K562 (cell line): Measurements from ENCODE around the gene PNRC2. TPM values are rescaled to one million over a fixed set of nuclear protein-coding genes. Genes with fewer than 3 reads are reported as not detected.
A peak's percentile ranks its signal among the peaks of the same experiment; 100 is the strongest.

Source experiments
- KLF6 ChIP-seq: fragments of 250-450 bp; sonication (Bioruptor Pico); IDR thresholded peaks from 2 replicates; pipeline ENCODE4 v1.4.0; 2020; ENCODE audit warnings: mild to moderate bottlenecking, moderate library complexity, borderline replicate concordance
- NFIX ChIP-seq: fragments of 250-450 bp; sonication (Bioruptor Pico); IDR thresholded peaks from 2 replicates; pipeline ENCODE4 v1.4.0; 2020; ENCODE audit warnings: low read depth, mild to moderate bottlenecking, moderate library complexity
- SAP30 ChIP-seq: fragments of 200-600 bp; sonication (generic); IDR thresholded peaks from 2 replicates; pipeline ENCODE4 v1.6.1; 2012; ENCODE audit warnings: borderline replicate concordance, low read depth, mild to moderate bottlenecking, moderate library complexity, low read length, control low read depth, inconsistent platforms; ENCODE audit not compliant: insufficient read depth, poor library complexity, severe bottlenecking
- ZKSCAN8 ChIP-seq: fragments of 200-800 bp; sonication (Bioruptor generic); IDR thresholded peaks from 2 replicates; pipeline ENCODE4 v1.6.1; 2016; ENCODE audit warnings: missing genetic modification characterization, missing compliant biosample characterization
- ZNF263 ChIP-seq: sonication (generic); formaldehyde crosslinking; IDR thresholded peaks from 2 replicates; pipeline ENCODE4 v1.8.0; 2022; ENCODE audit warnings: mild to moderate bottlenecking, missing genetic modification reagents, borderline replicate concordance
- ZSCAN29 ChIP-seq: fragments of 450-650 bp; IDR thresholded peaks from 2 replicates; pipeline ENCODE4 v1.6.1; 2017
- polyA plus RNA-seq, 8 experiments: library from polyadenylated mRNA; depleted of rRNA in 4 of 8; stranded (reverse) in 5 of 8; unstranded in 3 of 8; fragments of >200 nt; fragmentation: Nextera tagmentation in 2 of 8; fragmentation: Illumina TruSeq in 1 of 8; extraction: Ambion mirVana in 2 of 8; extraction: Trizol in 1 of 8; gene quantifications; 2 replicates each; pipeline versions ENCODE4 v1.2.1 to v1.2.3, GENCODE V29; 2011 to 2014; ENCODE audit warnings: inconsistent platforms in 1 of 8, missing spikeins in 1 of 8
- total RNA-seq, 7 experiments: library from RNA; depleted of rRNA in 6 of 7; stranded (reverse); fragments of >200 nt in 6 of 7; fragmentation: Illumina TruSeq in 2 of 7; extraction: Trizol in 2 of 7; gene quantifications; 2 replicates each; pipeline versions ENCODE4 v1.2.1 to v1.2.3, GENCODE V29; 2011 to 2021; ENCODE audit warnings: low replicate concordance in 1 of 7
- TF ChIP-seq, protein P1 (sequence below): fragments of 250-450 bp; sonication (Bioruptor Pico); IDR thresholded peaks from 2 replicates; pipeline ENCODE4 v1.8.0; 2021; ENCODE audit warnings: moderate library complexity, mild to moderate bottlenecking, inconsistent platforms
- TF ChIP-seq, protein P2 (sequence below): IDR thresholded peaks from 3 replicates; pipeline ENCODE4 v1.6.1; 2011; ENCODE audit warnings: borderline replicate concordance, mild to moderate bottlenecking, moderate library complexity; ENCODE audit not compliant: insufficient read length; ENCODE audit errors: extremely low read depth
- TF ChIP-seq, protein P3 (sequence below): fragments of 450-650 bp; IDR thresholded peaks from one replicate; pipeline ENCODE4 v1.6.1; 2018; ENCODE audit warnings: mild to moderate bottlenecking, moderate library complexity; ENCODE audit not compliant: partially characterized antibody
- TF ChIP-seq, protein P4 (sequence below): sonication (generic); formaldehyde crosslinking; IDR thresholded peaks from 2 replicates; pipeline ENCODE4 v1.8.0; 2022; ENCODE audit warnings: mild to moderate bottlenecking, missing genetic modification reagents
- TF ChIP-seq, protein P5 (sequence below): fragments of 250-450 bp; sonication (Bioruptor Pico); IDR thresholded peaks from 2 replicates; pipeline ENCODE4 v1.4.0; 2020

PNRC2 gene
- total and polyA plus RNA-seq, 9 of the 15 experiments (the other 6 are each of a cell fraction or from before 2014, with no cell fraction given): 127 to 303 (median 203) TPM

DNA sequence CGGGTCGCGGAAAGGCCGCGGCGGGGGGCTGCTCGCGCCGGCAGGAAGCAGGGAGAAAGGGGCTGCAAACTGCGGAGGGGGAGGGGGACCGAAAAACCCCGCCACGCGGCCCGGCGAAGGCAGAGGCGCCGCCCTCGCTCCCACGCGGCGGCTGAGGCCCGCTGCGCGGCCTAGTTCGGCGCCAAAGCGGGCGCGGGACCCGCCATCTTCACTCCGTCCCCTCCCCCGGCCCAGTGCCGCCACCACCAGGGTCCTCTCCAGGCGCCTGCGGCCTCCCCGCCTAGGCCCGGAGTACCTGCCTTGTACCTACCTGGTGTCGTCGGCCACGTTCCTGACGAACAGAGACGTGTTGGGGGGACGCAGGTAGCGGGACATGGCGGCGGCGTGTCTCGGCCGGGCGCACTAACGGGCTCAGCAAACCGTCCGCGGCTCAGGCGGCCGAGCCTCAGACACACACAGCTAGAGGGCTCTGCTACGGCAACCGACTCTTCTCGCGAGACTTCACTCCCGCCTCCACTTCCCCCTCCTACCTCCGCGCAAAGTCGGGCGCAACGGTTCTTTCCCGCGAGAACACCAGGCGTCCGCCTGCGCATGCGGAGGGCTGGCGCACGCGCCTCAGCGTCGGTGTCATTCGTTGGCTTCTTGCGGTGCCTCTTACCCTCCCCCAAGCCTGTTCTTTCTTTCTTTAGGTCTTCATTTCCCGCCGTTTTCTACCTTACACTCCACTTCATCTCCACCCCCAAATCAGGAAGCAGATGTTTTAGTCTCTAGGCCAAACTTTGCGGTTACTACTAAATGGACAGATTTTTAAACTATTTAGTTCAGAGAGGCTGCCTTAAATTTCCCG lies 20.5 kb downstream of the PNRC2 start, which contains the start of gene SRSF10 (continued):
- TF ChIP-seq, protein P1, sequence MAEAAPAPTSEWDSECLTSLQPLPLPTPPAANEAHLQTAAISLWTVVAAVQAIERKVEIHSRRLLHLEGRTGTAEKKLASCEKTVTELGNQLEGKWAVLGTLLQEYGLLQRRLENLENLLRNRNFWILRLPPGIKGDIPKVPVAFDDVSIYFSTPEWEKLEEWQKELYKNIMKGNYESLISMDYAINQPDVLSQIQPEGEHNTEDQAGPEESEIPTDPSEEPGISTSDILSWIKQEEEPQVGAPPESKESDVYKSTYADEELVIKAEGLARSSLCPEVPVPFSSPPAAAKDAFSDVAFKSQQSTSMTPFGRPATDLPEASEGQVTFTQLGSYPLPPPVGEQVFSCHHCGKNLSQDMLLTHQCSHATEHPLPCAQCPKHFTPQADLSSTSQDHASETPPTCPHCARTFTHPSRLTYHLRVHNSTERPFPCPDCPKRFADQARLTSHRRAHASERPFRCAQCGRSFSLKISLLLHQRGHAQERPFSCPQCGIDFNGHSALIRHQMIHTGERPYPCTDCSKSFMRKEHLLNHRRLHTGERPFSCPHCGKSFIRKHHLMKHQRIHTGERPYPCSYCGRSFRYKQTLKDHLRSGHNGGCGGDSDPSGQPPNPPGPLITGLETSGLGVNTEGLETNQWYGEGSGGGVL: no peak
- TF ChIP-seq ZNF263 (CRISPR knock-in tag) (peak; percentile 39; the same call in 1 of the 2 replicates), ZKSCAN8 (no peak; the same call in 1 of the 2 replicates), KLF6 (CRISPR knock-in tag) (no peak), ZSCAN29 (peak; percentile 71; the same call in 1 of the 2 replicates), NFIX (no peak), SAP30 (peak; percentile 91)
- TF ChIP-seq, protein P2, sequence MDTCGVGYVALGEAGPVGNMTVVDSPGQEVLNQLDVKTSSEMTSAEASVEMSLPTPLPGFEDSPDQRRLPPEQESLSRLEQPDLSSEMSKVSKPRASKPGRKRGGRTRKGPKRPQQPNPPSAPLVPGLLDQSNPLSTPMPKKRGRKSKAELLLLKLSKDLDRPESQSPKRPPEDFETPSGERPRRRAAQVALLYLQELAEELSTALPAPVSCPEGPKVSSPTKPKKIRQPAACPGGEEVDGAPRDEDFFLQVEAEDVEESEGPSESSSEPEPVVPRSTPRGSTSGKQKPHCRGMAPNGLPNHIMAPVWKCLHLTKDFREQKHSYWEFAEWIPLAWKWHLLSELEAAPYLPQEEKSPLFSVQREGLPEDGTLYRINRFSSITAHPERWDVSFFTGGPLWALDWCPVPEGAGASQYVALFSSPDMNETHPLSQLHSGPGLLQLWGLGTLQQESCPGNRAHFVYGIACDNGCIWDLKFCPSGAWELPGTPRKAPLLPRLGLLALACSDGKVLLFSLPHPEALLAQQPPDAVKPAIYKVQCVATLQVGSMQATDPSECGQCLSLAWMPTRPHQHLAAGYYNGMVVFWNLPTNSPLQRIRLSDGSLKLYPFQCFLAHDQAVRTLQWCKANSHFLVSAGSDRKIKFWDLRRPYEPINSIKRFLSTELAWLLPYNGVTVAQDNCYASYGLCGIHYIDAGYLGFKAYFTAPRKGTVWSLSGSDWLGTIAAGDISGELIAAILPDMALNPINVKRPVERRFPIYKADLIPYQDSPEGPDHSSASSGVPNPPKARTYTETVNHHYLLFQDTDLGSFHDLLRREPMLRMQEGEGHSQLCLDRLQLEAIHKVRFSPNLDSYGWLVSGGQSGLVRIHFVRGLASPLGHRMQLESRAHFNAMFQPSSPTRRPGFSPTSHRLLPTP: no peak
- TF ChIP-seq, protein P3, sequence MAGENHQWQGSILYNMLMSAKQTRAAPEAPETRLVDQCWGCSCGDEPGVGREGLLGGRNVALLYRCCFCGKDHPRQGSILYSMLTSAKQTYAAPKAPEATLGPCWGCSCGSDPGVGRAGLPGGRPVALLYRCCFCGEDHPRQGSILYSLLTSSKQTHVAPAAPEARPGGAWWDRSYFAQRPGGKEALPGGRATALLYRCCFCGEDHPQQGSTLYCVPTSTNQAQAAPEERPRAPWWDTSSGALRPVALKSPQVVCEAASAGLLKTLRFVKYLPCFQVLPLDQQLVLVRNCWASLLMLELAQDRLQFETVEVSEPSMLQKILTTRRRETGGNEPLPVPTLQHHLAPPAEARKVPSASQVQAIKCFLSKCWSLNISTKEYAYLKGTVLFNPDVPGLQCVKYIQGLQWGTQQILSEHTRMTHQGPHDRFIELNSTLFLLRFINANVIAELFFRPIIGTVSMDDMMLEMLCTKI: no peak
- TF ChIP-seq, protein P4, sequence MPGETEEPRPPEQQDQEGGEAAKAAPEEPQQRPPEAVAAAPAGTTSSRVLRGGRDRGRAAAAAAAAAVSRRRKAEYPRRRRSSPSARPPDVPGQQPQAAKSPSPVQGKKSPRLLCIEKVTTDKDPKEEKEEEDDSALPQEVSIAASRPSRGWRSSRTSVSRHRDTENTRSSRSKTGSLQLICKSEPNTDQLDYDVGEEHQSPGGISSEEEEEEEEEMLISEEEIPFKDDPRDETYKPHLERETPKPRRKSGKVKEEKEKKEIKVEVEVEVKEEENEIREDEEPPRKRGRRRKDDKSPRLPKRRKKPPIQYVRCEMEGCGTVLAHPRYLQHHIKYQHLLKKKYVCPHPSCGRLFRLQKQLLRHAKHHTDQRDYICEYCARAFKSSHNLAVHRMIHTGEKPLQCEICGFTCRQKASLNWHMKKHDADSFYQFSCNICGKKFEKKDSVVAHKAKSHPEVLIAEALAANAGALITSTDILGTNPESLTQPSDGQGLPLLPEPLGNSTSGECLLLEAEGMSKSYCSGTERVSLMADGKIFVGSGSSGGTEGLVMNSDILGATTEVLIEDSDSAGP (CRISPR knock-in tag): peak; percentile 80
- TF ChIP-seq, protein P5, sequence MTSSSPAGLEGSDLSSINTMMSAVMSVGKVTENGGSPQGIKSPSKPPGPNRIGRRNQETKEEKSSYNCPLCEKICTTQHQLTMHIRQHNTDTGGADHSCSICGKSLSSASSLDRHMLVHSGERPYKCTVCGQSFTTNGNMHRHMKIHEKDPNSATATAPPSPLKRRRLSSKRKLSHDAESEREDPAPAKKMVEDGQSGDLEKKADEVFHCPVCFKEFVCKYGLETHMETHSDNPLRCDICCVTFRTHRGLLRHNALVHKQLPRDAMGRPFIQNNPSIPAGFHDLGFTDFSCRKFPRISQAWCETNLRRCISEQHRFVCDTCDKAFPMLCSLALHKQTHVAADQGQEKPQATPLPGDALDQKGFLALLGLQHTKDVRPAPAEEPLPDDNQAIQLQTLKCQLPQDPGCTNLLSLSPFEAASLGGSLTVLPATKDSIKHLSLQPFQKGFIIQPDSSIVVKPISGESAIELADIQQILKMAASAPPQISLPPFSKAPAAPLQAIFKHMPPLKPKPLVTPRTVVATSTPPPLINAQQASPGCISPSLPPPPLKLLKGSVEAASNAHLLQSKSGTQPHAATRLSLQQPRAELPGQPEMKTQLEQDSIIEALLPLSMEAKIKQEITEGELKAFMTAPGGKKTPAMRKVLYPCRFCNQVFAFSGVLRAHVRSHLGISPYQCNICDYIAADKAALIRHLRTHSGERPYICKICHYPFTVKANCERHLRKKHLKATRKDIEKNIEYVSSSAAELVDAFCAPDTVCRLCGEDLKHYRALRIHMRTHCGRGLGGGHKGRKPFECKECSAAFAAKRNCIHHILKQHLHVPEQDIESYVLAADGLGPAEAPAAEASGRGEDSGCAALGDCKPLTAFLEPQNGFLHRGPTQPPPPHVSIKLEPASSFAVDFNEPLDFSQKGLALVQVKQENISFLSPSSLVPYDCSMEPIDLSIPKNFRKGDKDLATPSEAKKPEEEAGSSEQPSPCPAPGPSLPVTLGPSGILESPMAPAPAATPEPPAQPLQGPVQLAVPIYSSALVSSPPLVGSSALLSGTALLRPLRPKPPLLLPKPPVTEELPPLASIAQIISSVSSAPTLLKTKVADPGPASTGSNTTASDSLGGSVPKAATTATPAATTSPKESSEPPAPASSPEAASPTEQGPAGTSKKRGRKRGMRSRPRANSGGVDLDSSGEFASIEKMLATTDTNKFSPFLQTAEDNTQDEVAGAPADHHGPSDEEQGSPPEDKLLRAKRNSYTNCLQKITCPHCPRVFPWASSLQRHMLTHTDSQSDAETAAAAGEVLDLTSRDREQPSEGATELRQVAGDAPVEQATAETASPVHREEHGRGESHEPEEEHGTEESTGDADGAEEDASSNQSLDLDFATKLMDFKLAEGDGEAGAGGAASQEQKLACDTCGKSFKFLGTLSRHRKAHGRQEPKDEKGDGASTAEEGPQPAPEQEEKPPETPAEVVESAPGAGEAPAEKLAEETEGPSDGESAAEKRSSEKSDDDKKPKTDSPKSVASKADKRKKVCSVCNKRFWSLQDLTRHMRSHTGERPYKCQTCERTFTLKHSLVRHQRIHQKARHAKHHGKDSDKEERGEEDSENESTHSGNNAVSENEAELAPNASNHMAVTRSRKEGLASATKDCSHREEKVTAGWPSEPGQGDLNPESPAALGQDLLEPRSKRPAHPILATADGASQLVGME (CRISPR knock-in tag): no peak
